HG03442 (cell line): ENCODE results near the gene PIP5K1B.
"Not testable (repeated sequence)": the region's sequence is repeated elsewhere in the genome, so short reads cannot be mapped to it uniquely, and the experiment has no call there.

Experiments used
- ATAC-seq: cut with Tn5 transposase; IDR thresholded peaks from one replicate; pipeline ENCODE4 v1.9.1; 2021; ENCODE audit warnings: mild to moderate bottlenecking, moderate library complexity; ENCODE audit not compliant: unreplicated experiment

The PIP5K1B gene

GRCh38 chr9:69049094-69049493 is 344.1 kb downstream of the PIP5K1B start:
- no peak for ATAC-seq

GRCh38 chr9:69050936-69051335 is 345.9 kb downstream of the PIP5K1B start:
- not testable (repeated sequence) for ATAC-seq

GRCh38 chr9:69054989-69055388 is 349.9 kb downstream of the PIP5K1B start:
- ATAC-seq: no peak

- no peak for ATAC-seq
Measured at GRCh38 chr9:69056191-69056815, 351.3 kb downstream of the PIP5K1B start.

- ATAC-seq: no peak
Measured at GRCh38 chr9:69058101-69058500, 353.1 kb downstream of the PIP5K1B start.
